NCI-H526 treated with DMSO at 0.1 percent for 48 hours (cell line): ENCODE data around the gene P2RY8.
"Not testable (repeated sequence)": the region's sequence is repeated elsewhere in the genome, so short reads cannot be mapped to it uniquely, and the experiment has no call there.

Experiments used
- DNase-seq: peaks from one replicate; lab custom pipeline; 2025; lab: John Stamatoyannopoulos, UW

Gene P2RY8

GRCh38 chrX:1542994-1543725 lies 6.2 kb upstream of the P2RY8 start:
- no peak for DNase-seq

DNA sequence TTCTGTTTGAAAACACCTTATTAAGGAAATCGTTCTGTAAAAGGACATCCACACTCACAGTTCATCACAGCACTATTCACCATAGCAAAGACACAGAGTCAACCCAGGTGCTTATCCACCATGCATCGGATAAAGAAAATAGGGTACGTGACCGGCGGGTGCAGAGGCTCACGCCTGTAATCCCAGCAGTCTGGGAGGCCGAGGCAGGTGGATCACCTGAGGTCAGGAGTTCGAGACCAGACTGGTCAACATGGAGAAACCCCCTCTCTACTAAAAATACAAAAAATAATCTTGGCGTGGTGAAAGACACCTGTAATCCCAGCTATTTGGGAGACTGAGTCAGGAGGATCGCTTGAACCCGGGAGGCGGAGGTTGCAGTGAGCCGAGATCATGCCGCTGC lies 2.2 kb upstream of the P2RY8 start:
- DNase-seq: not testable (repeated sequence)

GRCh38 chrX:1537716-1538090 lies 718 bp upstream of the P2RY8 start:
- DNase-seq: not testable (repeated sequence)

DNA sequence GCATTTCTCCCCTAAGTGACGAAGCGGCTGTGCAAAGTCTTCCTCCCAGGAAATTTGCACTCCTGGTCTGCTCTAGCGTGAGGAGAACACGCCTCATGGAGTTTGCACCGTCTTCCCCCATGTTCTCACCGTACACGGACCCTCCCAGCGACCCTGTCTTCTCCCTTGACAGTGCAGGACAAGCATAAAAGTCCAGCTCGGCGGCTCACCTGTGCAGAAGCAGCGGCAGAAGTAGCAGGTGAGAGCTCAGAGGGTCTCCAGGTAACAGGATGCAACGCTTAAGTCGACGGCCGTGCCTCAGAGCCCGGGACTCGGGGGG lies 314 bp downstream of the P2RY8 start:
- DNase-seq: peak; percentile 78

- peak; percentile 41 for DNase-seq
These were observed 1.5 kb downstream of the P2RY8 start for GRCh38 chrX:1535241-1536041.

DNA sequence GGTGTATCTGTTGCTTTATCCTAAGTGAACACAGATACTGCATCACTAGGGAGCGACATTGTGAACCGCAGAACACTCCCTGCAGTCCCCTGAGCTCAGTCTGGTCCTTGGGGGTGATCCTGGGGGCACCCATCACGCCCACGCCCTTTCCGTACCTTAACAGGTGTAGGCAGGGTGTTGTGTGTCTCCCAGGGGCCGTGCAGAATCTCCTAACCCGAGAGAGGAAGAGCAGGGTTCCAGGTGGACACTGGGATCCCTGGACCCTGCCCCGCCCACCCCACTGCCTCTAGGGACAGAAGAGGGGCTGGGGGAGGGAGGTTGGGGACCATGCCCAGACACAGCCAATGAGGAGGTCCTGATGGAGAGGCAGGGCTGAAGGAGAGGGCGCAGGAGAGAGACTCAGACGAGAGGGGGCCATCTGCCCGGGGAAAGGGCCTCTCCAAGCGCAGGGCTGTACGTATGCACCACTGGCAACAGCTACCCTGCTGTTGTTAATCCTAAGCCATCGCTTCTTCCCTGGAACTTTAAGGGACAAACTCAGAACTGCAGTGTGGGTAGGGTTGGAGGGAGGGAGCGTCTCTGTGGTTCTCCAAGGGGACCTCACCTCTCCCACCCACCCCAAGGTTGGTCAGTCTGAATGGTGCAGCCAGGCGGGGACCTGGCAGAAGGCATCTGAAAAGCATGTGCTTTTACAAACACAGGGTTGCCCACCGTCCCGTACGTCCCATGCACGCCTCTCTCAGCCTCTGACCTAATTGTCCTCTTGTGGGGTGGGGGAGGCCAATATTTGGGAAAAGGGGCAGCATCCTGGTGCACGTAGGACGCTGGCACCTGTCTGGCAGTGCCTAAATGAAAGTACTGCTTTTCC lies 2.5 kb downstream of the P2RY8 start:
- peak; percentile 83 for DNase-seq

- no peak for DNase-seq
These were observed 3.9 kb downstream of the P2RY8 start for GRCh38 chrX:1533058-1533457.

GRCh38 chrX:1531096-1531890 lies 5.7 kb downstream of the P2RY8 start:
- no peak for DNase-seq

DNA sequence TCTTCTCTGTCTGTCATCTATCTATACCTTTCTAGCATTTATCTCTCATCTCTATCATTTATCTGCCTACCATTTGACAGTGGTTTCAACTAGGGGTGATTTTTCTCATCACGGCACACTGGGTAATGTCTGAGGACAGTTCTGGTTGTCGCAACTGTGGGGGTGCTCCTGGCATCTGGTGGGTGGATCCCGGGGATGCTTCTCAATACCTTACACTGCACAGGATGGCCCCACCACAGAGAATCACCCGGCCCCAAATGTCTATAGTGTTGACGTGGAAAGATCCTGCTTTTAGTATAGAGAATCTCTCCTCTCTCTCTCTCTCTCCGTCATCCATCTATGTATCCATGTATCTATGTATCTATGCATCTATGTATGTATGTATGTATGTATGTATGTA lies 7.2 kb downstream of the P2RY8 start:
- DNase-seq: no peak

DNA sequence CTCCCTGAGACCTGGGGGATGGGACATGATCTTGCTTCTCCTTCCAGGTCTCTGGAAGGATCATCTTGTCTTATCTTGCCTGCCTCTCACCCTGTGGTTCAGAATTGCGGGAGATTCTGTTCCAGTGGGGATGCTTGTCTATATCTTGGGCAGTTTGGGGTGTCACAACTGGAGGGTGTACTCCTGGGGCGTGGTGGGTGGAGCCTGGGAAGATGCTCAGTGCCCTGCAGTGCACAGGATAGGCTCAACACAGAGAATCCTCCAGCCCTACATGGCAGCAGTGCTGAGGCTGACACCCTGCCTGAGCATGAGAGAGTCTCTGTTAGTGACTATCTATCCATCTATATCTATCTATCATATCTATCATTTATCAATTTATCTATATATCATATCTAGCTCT lies 7.7 kb downstream of the P2RY8 start:
- no peak for DNase-seq

DNA sequence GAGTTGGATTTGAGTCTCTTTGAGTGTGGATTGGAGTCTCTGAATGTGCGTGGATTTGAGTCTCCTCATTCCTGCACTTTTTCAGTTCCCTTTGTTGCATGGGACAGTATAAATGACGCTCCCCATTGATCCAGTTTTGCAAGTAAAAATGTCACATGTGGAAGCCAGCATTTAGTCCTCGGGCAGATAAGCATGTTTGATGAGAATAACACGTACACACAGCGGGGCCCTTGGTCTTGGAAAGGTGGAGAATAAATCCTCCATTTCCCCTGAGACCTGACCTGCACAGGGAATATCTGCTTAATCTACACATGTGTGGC lies 8.1 kb downstream of the P2RY8 start:
- no peak for DNase-seq

DNA sequence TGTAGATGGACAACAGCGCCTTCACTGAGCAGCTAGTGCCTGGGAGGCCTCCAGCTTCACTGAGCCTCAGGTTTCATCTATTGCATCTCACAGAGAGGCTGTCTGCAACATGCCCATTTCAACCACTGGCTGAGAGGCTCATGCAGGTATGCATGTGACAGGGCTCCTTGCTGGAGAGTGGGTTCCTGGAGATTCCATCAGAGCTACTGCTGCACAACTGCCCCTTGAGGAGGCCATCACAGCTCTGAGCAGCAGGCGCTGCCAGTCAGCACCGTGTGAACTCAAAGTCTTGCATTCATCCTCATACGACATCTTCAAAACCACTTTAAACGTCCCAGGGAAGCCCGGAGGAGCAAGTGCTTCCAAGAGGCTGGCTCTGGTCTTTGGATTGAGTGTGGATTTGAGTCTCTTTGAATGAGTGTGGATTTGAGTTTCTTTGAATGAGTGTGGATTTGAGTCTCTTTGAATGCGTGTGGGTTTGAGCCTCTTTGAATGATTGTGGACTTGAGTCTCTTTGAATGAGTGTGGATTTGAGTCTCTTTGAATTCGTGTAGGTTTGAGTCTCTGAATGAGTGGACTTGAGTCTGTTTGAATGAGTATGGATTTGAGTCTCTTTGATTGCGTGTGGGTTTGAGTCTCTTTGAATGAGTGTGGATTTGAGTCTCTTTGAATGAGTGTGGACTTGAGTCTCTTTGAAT lies 8.7 kb downstream of the P2RY8 start:
- no peak for DNase-seq

- DNase-seq: no peak
These were observed 9.5 kb downstream of the P2RY8 start for GRCh38 chrX:1527457-1527856.

DNA sequence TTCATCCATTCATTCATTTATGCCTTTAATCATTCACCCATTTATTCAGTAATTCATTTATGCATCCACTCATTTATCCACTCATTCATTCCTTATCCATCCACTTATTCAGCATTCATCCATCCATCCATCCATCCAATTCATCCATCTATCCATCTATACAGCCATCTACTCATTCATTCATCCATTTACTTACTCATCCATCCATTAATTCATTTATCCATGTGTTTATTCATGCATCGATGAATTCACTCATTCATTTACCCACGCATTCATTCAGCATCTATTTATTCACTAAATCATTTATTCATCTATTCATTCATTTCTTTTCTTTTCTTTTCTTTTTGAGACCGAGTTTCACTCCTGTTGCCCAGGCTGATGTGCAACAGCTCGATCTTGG lies 10.4 kb downstream of the P2RY8 start:
- DNase-seq: no peak

- DNase-seq: no peak
These were observed 11.2 kb downstream of the P2RY8 start for GRCh38 chrX:1525583-1526355.

GRCh38 chrX:1524874-1525582 lies 12.0 kb downstream of the P2RY8 start:
- DNase-seq: no peak

DNA sequence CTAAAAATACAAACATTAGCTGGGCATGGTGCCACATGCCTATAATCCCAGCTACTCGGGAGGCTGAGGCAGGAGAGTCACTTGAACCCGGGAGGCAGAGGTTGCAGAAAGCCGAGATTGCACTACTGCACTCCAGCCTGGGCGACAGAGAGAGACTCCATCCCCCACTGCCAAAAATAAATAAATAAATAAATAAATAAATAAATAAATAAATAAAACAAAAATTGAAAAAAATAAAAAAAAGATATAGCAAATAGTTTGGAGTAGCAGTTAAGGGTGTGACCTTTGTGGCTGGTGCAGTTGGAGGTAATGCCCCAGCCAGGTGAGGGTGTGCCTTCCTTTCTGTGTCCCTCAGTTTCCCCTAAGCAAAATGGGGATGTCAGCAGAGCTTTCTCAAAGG lies 14.1 kb downstream of the P2RY8 start:
- not testable (repeated sequence) for DNase-seq

DNA sequence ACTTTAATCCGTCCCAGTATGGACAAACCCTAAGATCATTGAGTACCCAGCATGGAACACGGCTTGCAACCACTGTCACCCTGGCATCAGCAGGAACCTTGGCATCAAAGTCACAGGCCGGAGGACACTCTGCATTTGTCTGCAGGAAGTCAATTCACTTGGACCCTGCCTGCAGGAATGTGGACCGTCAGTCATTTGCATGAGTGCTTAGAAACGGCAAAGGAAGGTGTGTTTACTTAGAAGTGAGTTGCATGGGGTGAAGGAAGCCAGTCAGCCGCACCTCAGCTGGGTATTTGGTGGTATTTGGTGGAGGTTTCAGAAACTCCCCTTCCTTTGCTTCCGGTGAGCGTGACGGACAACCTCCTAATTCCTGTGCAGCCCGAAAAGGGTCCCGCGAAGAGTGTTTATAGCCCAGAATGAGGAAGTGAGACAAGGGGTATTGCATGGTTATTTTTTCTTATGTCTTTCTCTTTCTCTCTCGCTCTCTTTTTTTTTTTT lies 15.5 kb downstream of the P2RY8 start:
- peak; percentile 76 for DNase-seq

DNA sequence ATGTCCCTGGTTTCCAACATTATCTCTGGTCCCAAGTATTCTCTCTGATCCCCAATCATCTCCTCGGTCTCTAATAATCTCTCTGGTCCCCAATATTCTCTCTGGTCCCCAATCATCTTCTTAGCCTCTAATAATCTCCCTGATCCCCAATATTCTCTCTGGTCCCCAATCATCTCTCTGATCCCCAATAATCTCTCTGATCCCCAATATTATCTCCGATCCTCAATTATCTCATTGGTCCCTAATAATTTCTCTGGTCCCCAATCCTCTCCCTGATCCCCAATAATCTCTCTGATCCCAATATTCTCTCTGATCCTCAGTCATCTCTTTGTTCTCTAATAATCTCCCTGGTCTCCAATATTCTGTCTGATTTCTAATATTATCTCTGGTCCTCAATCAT lies 16.6 kb downstream of the P2RY8 start:
- DNase-seq: no peak

GRCh38 chrX:1519022-1519497 lies 17.9 kb downstream of the P2RY8 start:
- DNase-seq: no peak
